Natural killer cell (primary cell): ENCODE data around the gene FAM168B. TPM values are rescaled to one million over a fixed set of nuclear protein-coding genes. Genes with fewer than 3 reads are reported as not detected.

ENCODE experiments used
- ATAC-seq, 3 donors: fragments of 150-1000 bp in 2 of 3; fragments of 200-7000 bp in 1 of 3; cut with Tn5 transposase; 1 replicate in 1 of 3; 2 replicates in 2 of 3; pipeline ENCODE4 v1.10.0; 2021; ENCODE audit warnings: mild to moderate bottlenecking in 2 of 3, moderate library complexity in 2 of 3
- DNase-seq, 2 donors: peaks; one replicate each; pipeline versions ENCODE4 v3.0.0 to v3.0.0-alpha.2; 2013 to 2021; ENCODE audit warnings: mixed read lengths in 1 of 2
- H3K27ac ChIP-seq: one replicate; pipeline ENCODE4 v1.5.1; 2013; ENCODE audit warnings: mild to moderate bottlenecking, low read length
- H3K27me3 ChIP-seq: one replicate; pipeline ENCODE4 v1.6.1; 2013; ENCODE audit warnings: low read length; ENCODE audit not compliant: control insufficient read depth, insufficient read depth
- H3K36me3 ChIP-seq: one replicate; pipeline ENCODE4 v1.6.1; 2013; ENCODE audit warnings: low read length; ENCODE audit not compliant: control insufficient read depth, insufficient read depth
- H3K4me1 ChIP-seq: one replicate; pipeline ENCODE4 v1.6.1; 2013; ENCODE audit warnings: low read length; ENCODE audit not compliant: control insufficient read depth, insufficient read depth
- H3K4me3 ChIP-seq: one replicate; pipeline ENCODE4 v1.5.1; 2013; ENCODE audit warnings: low read length
- H3K9me3 ChIP-seq: one replicate; pipeline ENCODE4 v1.6.1; 2013; ENCODE audit warnings: low read length; ENCODE audit not compliant: control insufficient read depth, insufficient read depth
- H3K27ac Mint-ChIP-seq, 2 donors: one replicate each; pipeline ENCODE4 v1.8.0; 2022; ENCODE audit warnings: mild to moderate bottlenecking in 2 of 2, mixed read lengths in 2 of 2, moderate library complexity in 1 of 2
- H3K27me3 Mint-ChIP-seq, 2 donors: one replicate each; pipeline ENCODE4 v1.8.0; 2022; ENCODE audit warnings: low read depth in 2 of 2, mixed read lengths in 2 of 2
- H3K36me3 Mint-ChIP-seq: one replicate; pipeline ENCODE4 v1.8.0; 2022; ENCODE audit warnings: mixed read lengths
- H3K4me1 Mint-ChIP-seq, 2 donors: one replicate each; pipeline ENCODE4 v1.8.0; 2022; ENCODE audit warnings: mixed read lengths in 2 of 2
- H3K4me3 Mint-ChIP-seq: one replicate; pipeline ENCODE4 v1.8.0; 2022; ENCODE audit warnings: mild to moderate bottlenecking, moderate library complexity, mixed read lengths
- H3K9me3 Mint-ChIP-seq, 2 donors: one replicate each; pipeline ENCODE4 v1.8.0; 2022; ENCODE audit warnings: mixed read lengths in 2 of 2
- CTCF ChIP-seq: fragments of 200-600 bp; IDR thresholded peaks from one replicate; pipeline ENCODE4 v1.8.0; 2022; ENCODE audit warnings: antibody characterized with exemption
- WGBS: methylation state at CpG from one replicate; pipeline ENCODE4 v1.1.7; 2013; ENCODE audit warnings: missing lambda C conversion rate; ENCODE audit not compliant: insufficient coverage; 5-methylcytosine and 5-hydroxymethylcytosine counted together
- intact Hi-C: fragments of 100-400 bp; cut with micrococcal nuclease; formaldehyde crosslinking; loops from one replicate; pipeline ENCODE4 v1.14.2; 2022
- total RNA-seq, 4 donors: library from RNA; stranded (reverse); fragments of 120-200 nt in 1 of 4; gene quantifications; one replicate each; pipeline versions ENCODE4 v1.2.3 to v1.2.4, GENCODE V29; 2013 to 2022

The FAM168B gene
- total RNA-seq, 3 donors from 2014 or later (not counting 1 experiment from before 2014, with no cell fraction given): 56.0 to 70.7 (median 65.3) TPM

GRCh38 chr2:131047920-131048560, 45.2 kb downstream of the FAM168B start:
- H3K36me3 Mint-ChIP-seq: peaks cover 22% of the 10 kb centered on the region
- TF ChIP-seq CTCF: no peak

GRCh38 chr2:131046918-131047652, 46.2 kb downstream of the FAM168B start:
- no peaks in the 10 kb centered on the region for H3K9me3 ChIP-seq
- Mint-ChIP-seq H3K4me3 (no peak overlapping the region), H3K36me3 (peaks cover 18% of the 10 kb centered on the region), H3K4me1 (peaks cover 10 to 11% of the 10 kb centered on the region in 2 donors), H3K27ac (no peak overlapping the region), H3K9me3 (no peaks in the 10 kb centered on the region), H3K27me3 (no peaks in the 10 kb centered on the region)
- 95% methylated on average over 18 of the region's 18 CpGs for WGBS
- H3K27me3 ChIP-seq: no peaks in the 10 kb centered on the region
- DNase-seq: no peak
- intact Hi-C loops: no loop called here
- H3K4me1 ChIP-seq: peaks cover under 1% of the 10 kb centered on the region
- peaks cover 48% of the 10 kb centered on the region for H3K36me3 ChIP-seq
- no peak overlapping the region for H3K27ac ChIP-seq
- no peak for TF ChIP-seq CTCF
- no peak overlapping the region for H3K4me3 ChIP-seq
- no peak for ATAC-seq

More at GRCh38 chr2:131047920-131048560, 45.2 kb downstream of the FAM168B start:
- no peaks in the 10 kb centered on the region for H3K27me3 Mint-ChIP-seq
- no peak overlapping the region for H3K4me3 ChIP-seq
- H3K4me3 Mint-ChIP-seq: no peak overlapping the region
- no peaks in the 10 kb centered on the region for H3K9me3 ChIP-seq
- H3K4me1 Mint-ChIP-seq: peaks cover 14 to 17% of the 10 kb centered on the region in 2 donors
- ATAC-seq: no peak
- H3K27me3 ChIP-seq: no peaks in the 10 kb centered on the region
- no peak for DNase-seq
- no peak overlapping the region for H3K27ac ChIP-seq
- WGBS: 93% methylated on average over 11 of the region's 11 CpGs
- peaks cover 57% of the 10 kb centered on the region for H3K36me3 ChIP-seq
- intact Hi-C loops: no loop called here
- H3K9me3 Mint-ChIP-seq: no peaks in the 10 kb centered on the region
- no peaks in the 10 kb centered on the region for H3K4me1 ChIP-seq
- H3K27ac Mint-ChIP-seq: no peak overlapping the region

DNA sequence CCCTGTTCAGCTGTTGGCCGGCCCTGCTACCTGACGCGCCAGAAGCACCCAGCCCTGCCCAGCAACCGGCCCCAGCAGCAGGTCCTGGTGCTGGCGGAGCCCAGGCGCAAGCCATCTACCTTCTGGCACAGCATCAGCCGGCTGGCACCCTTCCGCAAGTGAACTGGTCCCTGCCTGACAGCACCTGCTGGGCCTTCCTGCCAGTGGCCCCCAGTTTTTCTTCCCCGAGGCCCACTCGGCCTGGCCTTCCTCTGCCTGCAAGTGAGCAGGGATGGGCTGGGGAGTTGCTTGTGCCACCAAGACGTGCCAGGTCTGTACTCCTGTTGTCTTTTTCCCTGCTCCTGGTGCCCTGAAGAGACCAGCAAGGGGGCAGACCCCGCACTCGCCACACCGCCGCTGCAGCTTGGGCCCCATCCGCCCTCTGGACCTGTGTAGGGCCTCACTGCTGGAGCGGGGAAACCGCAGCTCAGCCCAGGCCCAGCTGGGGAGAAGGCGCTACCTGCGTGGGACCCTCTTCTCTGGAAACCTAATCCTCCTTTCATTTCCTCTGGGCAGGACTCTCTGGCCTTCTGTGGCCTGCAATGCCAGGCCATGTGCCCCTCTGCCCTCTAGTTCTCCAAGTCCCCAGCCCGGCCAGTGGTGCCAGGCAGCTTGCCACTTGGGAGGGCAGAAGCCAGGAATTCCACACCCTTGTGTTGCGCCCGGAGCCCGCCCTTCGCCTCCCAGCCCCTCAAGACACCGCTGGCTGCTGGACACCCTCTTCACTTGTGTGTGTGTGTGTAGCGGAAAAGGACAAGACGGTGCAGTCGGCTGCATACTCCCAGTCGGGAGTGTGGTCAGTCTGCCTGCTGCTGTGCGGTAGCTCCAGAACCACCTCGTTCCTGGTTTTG, 47.0 kb downstream of the FAM168B start:
- H3K4me1 ChIP-seq: peaks cover 8% of the 10 kb centered on the region
- Mint-ChIP-seq H3K27ac (no peak overlapping the region), H3K9me3 (no peaks in the 10 kb centered on the region), H3K36me3 (peaks cover 10% of the 10 kb centered on the region), H3K27me3 (no peaks in the 10 kb centered on the region), H3K4me3 (no peak overlapping the region), H3K4me1 (peaks cover 9% of the 10 kb centered on the region in 2 donors)
- intact Hi-C loops: no loop called here
- 95% methylated on average over 32 of the region's 32 CpGs for WGBS
- no peak overlapping the region for H3K4me3 ChIP-seq
- TF ChIP-seq CTCF: no peak
- no peak overlapping the region for H3K27ac ChIP-seq
- no peak for ATAC-seq
- DNase-seq: no peak
- no peaks in the 10 kb centered on the region for H3K27me3 ChIP-seq
- H3K36me3 ChIP-seq: peaks cover 40% of the 10 kb centered on the region
- H3K9me3 ChIP-seq: no peaks in the 10 kb centered on the region
